Lower leg skin (tissue), 3 donors: ENCODE data around the gene NRXN3.

ENCODE experiments used
- CTCF ChIP-seq, 3 donors: fragments of 450-650 bp; IDR thresholded peaks; one replicate each; pipeline ENCODE4 v1.5.1; 2016; ENCODE audit warnings: antibody characterized with exemption in 3 of 3, mild to moderate bottlenecking in 3 of 3, moderate library complexity in 2 of 3
- POLR2A ChIP-seq, 2 donors: fragments of 450-650 bp; IDR thresholded peaks; one replicate each; pipeline ENCODE4 v1.6.1; 2016 to 2017; ENCODE audit warnings: antibody characterized with exemption in 2 of 2, mild to moderate bottlenecking in 1 of 2, moderate library complexity in 1 of 2

DNA sequence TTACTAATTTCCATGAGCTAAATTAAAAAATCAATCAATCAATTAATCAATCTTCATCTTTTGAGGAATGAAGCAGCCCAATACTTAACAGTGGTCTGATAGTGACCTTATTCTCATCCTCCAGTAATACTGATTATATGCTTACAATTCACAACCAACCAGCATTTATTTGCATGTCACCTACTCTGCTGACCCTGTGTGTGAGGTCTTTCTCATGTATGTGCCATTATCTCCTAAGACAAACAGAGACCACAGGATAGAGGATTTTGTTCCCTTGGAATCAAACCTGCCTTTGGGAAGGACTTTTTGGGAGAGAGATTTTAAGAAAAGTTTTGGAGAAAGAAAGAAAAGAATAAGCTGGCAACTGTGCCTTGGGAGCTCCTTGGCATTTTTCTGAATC lies 197.2 kb downstream of the NRXN3 start:
- TF ChIP-seq CTCF (IDR thresholded peaks at IDR 0.05) (no peak), POLR2A (IDR thresholded peaks at IDR 0.05) (no peak)
